Hypothalamus (tissue), 51 donors: ENCODE results near the gene SIGLEC10.
"Not testable (repeated sequence)": the region's sequence is repeated elsewhere in the genome, so short reads cannot be mapped to it uniquely, and the experiment has no call there.

Source experiments
- DNase-seq, 51 donors: peaks; one replicate each; lab custom pipeline; 2025; lab: John Stamatoyannopoulos, UW

Gene SIGLEC10

GRCh38 chr19:51417107-51417809 lies at the start of gene SIGLEC10:
Gene SIGLEC10 (minus strand): TSS chr19:51417642. CDS start chr19:51417581, 61 bp downstream.
- DNase-seq: peak in 20 of 51 donors; percentile 1 to 34 (median 16)

GRCh38 chr19:51466723-51467122 lies 49.3 kb upstream of the SIGLEC10 start:
- DNase-seq: no peak

GRCh38 chr19:51463976-51464581 lies 46.6 kb upstream of the SIGLEC10 start:
- DNase-seq: not testable (repeated sequence)

GRCh38 chr19:51462681-51463080 lies 45.2 kb upstream of the SIGLEC10 start:
- DNase-seq: no peak

GRCh38 chr19:51462276-51462675 lies 44.8 kb upstream of the SIGLEC10 start:
- no peak for DNase-seq

GRCh38 chr19:51461723-51462161 lies 44.3 kb upstream of the SIGLEC10 start:
- DNase-seq: peak in 11 of 51 donors; percentile 10 to 36 (median 21)

- DNase-seq: no peak
Measured at GRCh38 chr19:51460164-51460992, 42.9 kb upstream of the SIGLEC10 start.

- no peak for DNase-seq
Measured at GRCh38 chr19:51458899-51459505, 41.6 kb upstream of the SIGLEC10 start.

GRCh38 chr19:51458051-51458645 lies 40.7 kb upstream of the SIGLEC10 start, which contains the start of gene SIGLEC8:
Gene SIGLEC8 (minus strand): TSS chr19:51458454. CDS start chr19:51458387, 67 bp downstream.
- no peak for DNase-seq

- DNase-seq: no peak
Measured at GRCh38 chr19:51457351-51458013, 40.0 kb upstream of the SIGLEC10 start.

- DNase-seq: no peak
Measured at GRCh38 chr19:51456541-51457290, 39.3 kb upstream of the SIGLEC10 start.

GRCh38 chr19:51450730-51451307 lies 33.4 kb upstream of the SIGLEC10 start:
- DNase-seq: no peak

GRCh38 chr19:51448411-51449016 lies 31.1 kb upstream of the SIGLEC10 start:
- DNase-seq: no peak

GRCh38 chr19:51448011-51448410 lies 30.6 kb upstream of the SIGLEC10 start:
- no peak for DNase-seq

- DNase-seq: not testable (repeated sequence)
Measured at GRCh38 chr19:51447510-51447909, 30.1 kb upstream of the SIGLEC10 start.

GRCh38 chr19:51441410-51442390 lies 24.3 kb upstream of the SIGLEC10 start:
- no peak for DNase-seq

GRCh38 chr19:51440846-51441409 lies 23.5 kb upstream of the SIGLEC10 start:
- no peak for DNase-seq
